ENCODE measurements around the gene OR4K14.
"Not testable (repeated sequence)": the region's sequence is repeated elsewhere in the genome, so short reads cannot be mapped to it uniquely, and the experiment has no call there.

OR4K14 gene

GRCh38 chr14:19993438-19993837 lies 25.7 kb downstream of the OR4K14 start:
- no peaks in the 10 kb centered on the region for H3K36me3 ChIP-seq (ENCODE audit: insufficient read depth, low read length)
- H3K27me3 ChIP-seq (ENCODE audit: insufficient read depth, low read length, poor library complexity) = no peaks in the 10 kb centered on the region
- peak overlapping the region; percentile 52; the same call in 1 of the 2 replicates for H3K27ac ChIP-seq (ENCODE audit: low read length)
- peak overlapping the region; percentile 57; the same call in 1 of the 2 replicates for H2AFZ ChIP-seq (ENCODE audit: low read depth, low read length)
- H3K4me2 ChIP-seq (ENCODE audit: insufficient read depth, low read length) = no peak overlapping the region
- no peaks in the 10 kb centered on the region for H4K20me1 ChIP-seq (ENCODE audit: insufficient read depth, low read length)
- no peak overlapping the region for H3K9ac ChIP-seq (ENCODE audit: low read depth, low read length)
- no peaks in the 10 kb centered on the region for H3K79me2 ChIP-seq (ENCODE audit: insufficient read depth, low read length)
- ATAC-seq (ENCODE audit: insufficient read depth, low read depth) (peak; percentile 88), DNase-seq (peak; percentile 76)
- H3K9me3 ChIP-seq (ENCODE audit: insufficient read depth, low read length, severe bottlenecking) = peaks cover 14% of the 10 kb centered on the region
- H3K4me3 ChIP-seq (ENCODE audit: low read depth in 1 of 2, low read length in 2 of 2) = no peak overlapping the region
- no peak for TF ChIP-seq CTCF (IDR thresholded peaks at IDR 0.05; ENCODE audit: borderline replicate concordance, extremely low read depth, low read length, poor library complexity, severe bottlenecking)
- TF ChIP-seq EZH2 (IDR thresholded peaks at IDR 0.05; ENCODE audit: borderline replicate concordance, low read depth, low read length, severe bottlenecking) = no peak
- H3K4me1 ChIP-seq (ENCODE audit: insufficient read depth, low read length) = peaks cover 13% of the 10 kb centered on the region

- Histone ChIP-seq H3K9ac (ENCODE audit: low read depth, low read length) (no peak within 1 kb of the TSS; the same call in 1 of the 2 replicates), H2AFZ (ENCODE audit: low read depth, low read length) (no peak within 1 kb of the TSS), H3K4me3 (ENCODE audit: low read depth in 1 of 2, low read length in 2 of 2) (no peak within 1 kb of the TSS), H3K27me3 (ENCODE audit: insufficient read depth, low read length, poor library complexity) (no peaks in the 10 kb centered on the region), H3K4me2 (ENCODE audit: insufficient read depth, low read length) (peak within 1 kb of the TSS; percentile 11; the same call in 1 of the 2 replicates), H3K36me3 (ENCODE audit: insufficient read depth, low read length) (no peaks in the 10 kb centered on the region), H3K27ac (ENCODE audit: low read length) (peak within 1 kb of the TSS; percentile 71), H3K4me1 (ENCODE audit: insufficient read depth, low read length) (peaks cover 27% of the 10 kb centered on the region), H3K79me2 (ENCODE audit: insufficient read depth, low read length) (no peaks in the 10 kb centered on the region), H3K9me3 (ENCODE audit: insufficient read depth, low read length, severe bottlenecking) (no peaks in the 10 kb centered on the region), H4K20me1 (ENCODE audit: insufficient read depth, low read length) (no peaks in the 10 kb centered on the region)
- no peak for DNase-seq
- TF ChIP-seq EZH2 (IDR thresholded peaks at IDR 0.05; ENCODE audit: borderline replicate concordance, low read depth, low read length, severe bottlenecking) (no peak), CTCF (IDR thresholded peaks at IDR 0.05; ENCODE audit: borderline replicate concordance, extremely low read depth, low read length, poor library complexity, severe bottlenecking) (no peak)
- ATAC-seq (ENCODE audit: insufficient read depth, low read depth) = no peak
Measured at GRCh38 chr14:19975291-19975690, 43.8 kb downstream of the OR4K14 start, which contains the start of gene OR4K15. OR4K15 (plus strand) TSS chr14:19975591; CDS start chr14:19975591, 0 bp downstream.

- Histone ChIP-seq H3K9me3 (ENCODE audit: insufficient read depth, low read length, severe bottlenecking) (no peaks in the 10 kb centered on the region), H4K20me1 (ENCODE audit: insufficient read depth, low read length) (no peaks in the 10 kb centered on the region), H3K4me2 (ENCODE audit: insufficient read depth, low read length) (peak overlapping the region; percentile 11; the same call in 1 of the 2 replicates), H3K27ac (ENCODE audit: low read length) (peak overlapping the region; percentile 61; the same call in 1 of the 2 replicates), H3K4me1 (ENCODE audit: insufficient read depth, low read length) (peaks cover 28% of the 10 kb centered on the region), H3K9ac (ENCODE audit: low read depth, low read length) (no peak overlapping the region; the same call in 1 of the 2 replicates), H3K4me3 (ENCODE audit: low read depth in 1 of 2, low read length in 2 of 2) (no peak overlapping the region), H3K79me2 (ENCODE audit: insufficient read depth, low read length) (no peaks in the 10 kb centered on the region), H3K27me3 (ENCODE audit: insufficient read depth, low read length, poor library complexity) (no peaks in the 10 kb centered on the region), H2AFZ (ENCODE audit: low read depth, low read length) (no peak overlapping the region), H3K36me3 (ENCODE audit: insufficient read depth, low read length) (no peaks in the 10 kb centered on the region)
- peak; percentile 75 for DNase-seq
- ATAC-seq (ENCODE audit: insufficient read depth, low read depth) = peak; percentile 98
- TF ChIP-seq CTCF (IDR thresholded peaks at IDR 0.05; ENCODE audit: borderline replicate concordance, extremely low read depth, low read length, poor library complexity, severe bottlenecking) (no peak), EZH2 (IDR thresholded peaks at IDR 0.05; ENCODE audit: borderline replicate concordance, low read depth, low read length, severe bottlenecking) (no peak)
Measured at GRCh38 chr14:19974844-19975243, 44.3 kb downstream of the OR4K14 start.

GRCh38 chr14:19969735-19970134 lies 49.4 kb downstream of the OR4K14 start:
- H2AFZ ChIP-seq (ENCODE audit: low read depth, low read length); H3K4me2 ChIP-seq (ENCODE audit: insufficient read depth, low read length); DNase-seq; H3K27me3 ChIP-seq (ENCODE audit: insufficient read depth, low read length, poor library complexity); H4K20me1 ChIP-seq (ENCODE audit: insufficient read depth, low read length); H3K79me2 ChIP-seq (ENCODE audit: insufficient read depth, low read length); H3K9ac ChIP-seq (ENCODE audit: low read depth, low read length); H3K9me3 ChIP-seq (ENCODE audit: insufficient read depth, low read length, severe bottlenecking); H3K4me3 ChIP-seq (ENCODE audit: low read depth in 1 of 2, low read length in 2 of 2); H3K27ac ChIP-seq (ENCODE audit: low read length); H3K36me3 ChIP-seq (ENCODE audit: insufficient read depth, low read length): not testable (repeated sequence)
- ATAC-seq (ENCODE audit: insufficient read depth, low read depth) = peak; percentile 81
- peaks cover 20% of the 10 kb centered on the region for H3K4me1 ChIP-seq (ENCODE audit: insufficient read depth, low read length)

Measured in DND-41 (cell line).